HUES6 (cell line): ENCODE data around the gene SLC9A8.

Source experiments
- H3K27ac ChIP-seq: 2 replicates; pipeline ENCODE4 v1.7.0; 2013; ENCODE audit warnings: low read depth, mild to moderate bottlenecking, low read length, inconsistent platforms
- H3K27me3 ChIP-seq: 2 replicates; pipeline ENCODE4 v1.6.1; 2013; ENCODE audit warnings: low read length; ENCODE audit not compliant: control insufficient read depth, insufficient read depth
- H3K36me3 ChIP-seq: 2 replicates; pipeline ENCODE4 v1.6.1; 2013; ENCODE audit warnings: low read length; ENCODE audit not compliant: control insufficient read depth, insufficient read depth
- H3K4me1 ChIP-seq: 2 replicates; pipeline ENCODE4 v1.6.1; 2013; ENCODE audit warnings: low read length; ENCODE audit not compliant: control insufficient read depth, insufficient read depth
- H3K4me3 ChIP-seq: 2 replicates; pipeline ENCODE4 v1.5.1; 2013; ENCODE audit warnings: low read depth, low read length
- H3K9ac ChIP-seq: one replicate; pipeline ENCODE4 v1.6.1; 2013; ENCODE audit warnings: mild to moderate bottlenecking, low read length
- H3K9me3 ChIP-seq: 2 replicates; pipeline ENCODE4 v1.6.1; 2013; ENCODE audit warnings: low read depth, low read length; ENCODE audit not compliant: control insufficient read depth, insufficient read depth

Gene SLC9A8

DNA sequence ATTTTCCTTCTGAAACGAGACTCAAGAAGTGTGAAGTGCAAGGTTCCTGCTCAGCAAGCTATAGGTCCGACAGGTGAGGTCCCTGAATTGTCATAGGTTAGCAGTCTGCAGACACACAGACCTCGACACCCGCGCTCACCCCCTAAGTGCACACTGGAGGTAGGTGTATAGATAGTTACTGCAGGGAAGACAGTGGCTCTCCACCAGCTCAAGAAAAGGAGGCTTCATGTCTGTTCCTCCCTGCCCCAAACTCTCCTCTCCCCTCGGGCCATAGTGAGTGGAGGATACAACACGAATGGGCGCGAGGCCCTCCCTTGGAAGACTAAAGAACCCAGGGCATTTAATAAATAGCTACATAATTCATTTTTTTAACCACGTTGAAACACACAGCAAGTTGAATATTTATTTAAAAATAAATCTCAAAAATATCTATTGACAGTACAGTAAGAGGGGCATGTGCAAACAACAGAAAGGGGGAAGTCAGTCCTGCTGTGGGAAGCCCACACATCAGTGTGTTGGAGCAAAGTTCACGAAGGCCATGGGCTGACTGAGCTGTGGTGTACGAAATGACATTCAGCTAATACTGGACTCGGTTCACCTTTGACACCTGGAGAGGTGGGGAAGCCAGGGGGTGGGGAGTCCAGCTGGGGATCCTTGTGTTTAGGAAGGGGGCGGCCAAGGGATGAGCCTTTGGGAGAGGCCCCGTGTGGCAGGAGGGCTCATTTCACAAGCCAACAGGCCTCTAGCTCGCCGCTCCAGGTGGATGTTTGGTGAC, 92.0 kb downstream of the SLC9A8 start:
- H3K9ac ChIP-seq: no peak overlapping the region
- H3K9me3 ChIP-seq: no peaks in the 10 kb centered on the region
- no peak overlapping the region for H3K27ac ChIP-seq
- no peaks in the 10 kb centered on the region for H3K4me1 ChIP-seq
- H3K27me3 ChIP-seq: no peaks in the 10 kb centered on the region
- H3K4me3 ChIP-seq: no peak overlapping the region
- H3K36me3 ChIP-seq: peaks cover 37% of the 10 kb centered on the region

DNA sequence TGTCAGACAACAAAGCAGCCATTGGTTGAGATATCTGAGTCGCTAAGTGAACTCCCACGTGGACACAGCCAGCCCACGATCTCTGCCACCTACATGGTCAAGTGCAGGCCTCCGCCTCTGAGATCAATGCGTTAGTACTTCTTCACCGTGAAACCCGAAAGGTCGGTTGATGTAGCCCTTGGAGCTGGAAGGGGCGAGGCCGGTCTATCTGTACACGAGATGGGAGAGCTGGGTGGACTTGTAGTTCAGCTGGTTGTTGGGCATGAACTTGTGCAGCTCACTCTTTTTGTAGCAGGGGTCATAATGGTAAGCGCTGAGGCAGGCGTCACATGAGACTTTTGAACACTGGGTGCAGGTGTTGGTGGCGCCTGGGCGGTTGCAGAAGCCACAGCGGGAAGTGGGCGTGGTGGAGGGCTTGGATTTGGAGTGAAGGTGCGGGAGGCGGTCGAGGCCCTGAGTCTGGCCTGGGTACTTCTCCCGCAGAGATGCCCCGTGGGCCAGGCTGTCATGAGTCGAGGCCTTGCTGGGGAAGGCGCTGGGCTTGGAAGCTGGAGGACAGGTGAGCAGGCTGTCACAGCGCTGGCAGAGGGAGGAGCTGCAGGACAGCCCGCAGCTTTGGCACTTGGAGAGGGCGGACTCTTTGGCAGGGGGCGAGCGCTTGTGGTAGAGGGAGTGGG, 92.9 kb downstream of the SLC9A8 start:
- Histone ChIP-seq H3K9me3 (no peaks in the 10 kb centered on the region), H3K27me3 (no peaks in the 10 kb centered on the region), H3K36me3 (peaks cover 41% of the 10 kb centered on the region), H3K4me1 (no peaks in the 10 kb centered on the region), H3K9ac (no peak overlapping the region), H3K4me3 (no peak overlapping the region), H3K27ac (no peak overlapping the region)

DNA sequence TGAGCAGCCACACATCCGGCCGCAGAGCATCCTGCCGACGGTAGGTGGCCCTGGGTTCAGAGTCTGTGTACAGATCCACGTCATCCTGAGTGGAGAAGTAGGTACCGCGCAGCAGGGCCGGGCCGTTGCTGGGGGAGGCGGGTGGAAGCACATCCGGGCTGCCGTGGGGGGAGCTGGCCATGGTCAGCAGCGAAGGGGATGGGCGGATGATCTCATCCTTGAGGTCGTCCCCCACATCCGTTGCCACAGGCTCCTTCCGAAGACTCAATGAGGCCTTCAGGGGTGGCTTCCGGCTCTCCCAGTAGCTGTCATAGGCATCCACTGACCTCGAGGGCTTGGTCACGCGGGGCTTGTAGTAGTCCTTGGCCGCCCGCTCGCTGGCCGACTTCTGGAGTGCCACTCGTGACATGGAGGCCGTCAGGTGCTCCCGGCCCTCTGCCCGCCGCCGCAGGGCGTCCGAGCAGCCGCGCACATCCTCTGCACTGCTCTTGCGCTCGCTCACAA, 93.5 kb downstream of the SLC9A8 start:
- no peak overlapping the region for H3K9ac ChIP-seq
- H3K9me3 ChIP-seq: no peaks in the 10 kb centered on the region
- no peak overlapping the region for H3K27ac ChIP-seq
- no peaks in the 10 kb centered on the region for H3K4me1 ChIP-seq
- peaks cover 41% of the 10 kb centered on the region for H3K36me3 ChIP-seq
- H3K27me3 ChIP-seq: no peaks in the 10 kb centered on the region
- no peak overlapping the region for H3K4me3 ChIP-seq

DNA sequence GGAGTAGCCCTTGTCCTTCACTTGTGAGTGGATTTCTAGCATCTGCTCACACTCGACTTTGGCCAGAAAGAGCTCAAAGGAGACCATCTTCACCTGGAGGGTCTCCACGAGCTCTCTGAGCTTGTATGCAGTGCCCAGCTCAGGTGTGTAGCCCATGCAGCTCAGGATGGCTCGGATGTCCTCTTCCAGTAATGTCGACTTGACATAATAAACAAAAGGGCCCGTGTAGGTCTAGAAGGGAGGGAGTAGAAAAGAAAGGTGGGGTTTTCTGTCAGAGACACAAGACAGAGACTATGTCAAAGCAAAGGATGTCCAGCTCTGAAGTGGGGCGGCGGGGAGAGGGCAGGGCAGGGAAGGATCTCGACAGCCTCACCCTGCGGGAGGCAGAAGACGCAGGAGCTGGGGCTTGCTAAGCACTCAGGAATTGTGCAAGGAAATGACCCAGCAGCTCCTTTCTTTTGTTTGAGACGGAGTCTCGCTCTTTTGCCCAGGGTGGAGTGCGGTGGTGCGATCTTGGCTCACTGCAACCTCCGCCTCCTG, 94.1 kb downstream of the SLC9A8 start:
- H3K4me3 ChIP-seq: no peak overlapping the region
- no peak overlapping the region for H3K9ac ChIP-seq
- H3K27me3 ChIP-seq: no peaks in the 10 kb centered on the region
- no peak overlapping the region for H3K27ac ChIP-seq
- no peaks in the 10 kb centered on the region for H3K9me3 ChIP-seq
- H3K36me3 ChIP-seq: peaks cover 41% of the 10 kb centered on the region
- H3K4me1 ChIP-seq: no peaks in the 10 kb centered on the region

DNA sequence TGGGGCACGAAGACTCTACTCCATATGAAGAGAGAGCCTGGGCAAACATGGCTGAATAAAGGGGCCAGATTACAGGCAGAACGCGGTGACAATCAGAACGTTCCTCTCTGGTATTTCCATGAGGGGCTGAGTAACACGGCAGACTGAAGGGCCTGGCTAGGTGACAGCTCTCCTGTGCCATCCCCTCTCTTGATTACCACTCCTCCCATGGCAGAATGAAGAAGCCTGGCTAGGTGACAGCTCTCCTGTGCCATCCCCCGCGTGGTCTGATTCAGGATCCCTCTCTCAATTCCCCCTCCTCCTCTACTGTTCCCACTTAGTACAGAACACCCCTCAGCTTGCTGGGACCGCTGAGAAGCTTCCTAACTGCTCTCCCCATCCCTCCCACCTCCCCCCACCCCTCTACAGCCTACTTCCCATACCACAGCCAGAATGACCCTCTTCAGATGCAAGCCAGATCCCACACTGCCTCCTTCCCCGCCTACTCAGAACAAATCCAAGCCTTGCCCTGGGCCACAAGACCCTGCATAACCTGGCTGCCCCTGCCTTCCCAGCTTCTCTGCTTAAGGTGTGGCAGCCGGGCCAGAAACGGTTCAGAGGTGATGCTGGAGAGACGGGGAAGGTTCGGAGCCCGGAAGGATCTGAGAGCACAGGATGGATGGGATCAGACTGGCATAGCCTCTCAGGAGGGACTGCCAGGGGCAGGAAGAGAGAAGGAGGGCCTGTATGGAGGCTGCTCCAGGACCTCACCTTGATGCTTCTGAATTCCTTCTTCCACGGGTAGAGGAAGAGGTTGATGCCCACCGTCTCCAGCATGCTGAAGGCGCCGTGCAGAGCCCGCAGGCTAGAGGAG, 95.0 kb downstream of the SLC9A8 start:
- Histone ChIP-seq H3K27ac (no peak overlapping the region), H3K36me3 (peaks cover 41% of the 10 kb centered on the region), H3K27me3 (no peaks in the 10 kb centered on the region), H3K4me1 (no peaks in the 10 kb centered on the region), H3K9me3 (no peaks in the 10 kb centered on the region), H3K4me3 (no peak overlapping the region), H3K9ac (no peak overlapping the region)

DNA sequence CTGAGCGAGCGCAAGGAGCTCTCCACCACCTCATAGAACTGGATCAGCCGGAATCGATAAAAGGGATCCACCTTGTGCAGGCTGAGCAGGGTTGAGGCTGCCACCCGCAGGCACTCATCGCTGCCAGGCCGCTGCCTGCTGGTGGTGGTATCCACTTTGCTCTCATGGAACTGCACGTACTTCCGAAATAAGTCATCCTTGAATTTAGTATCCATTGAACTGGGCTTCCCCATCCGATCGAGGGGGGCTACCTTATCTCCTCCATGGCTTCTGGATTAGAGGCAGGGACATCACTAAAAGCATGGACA, 95.6 kb downstream of the SLC9A8 start:
- H3K27ac ChIP-seq: no peak overlapping the region
- H3K9ac ChIP-seq: no peak overlapping the region
- no peaks in the 10 kb centered on the region for H3K9me3 ChIP-seq
- H3K4me3 ChIP-seq: no peak overlapping the region
- H3K27me3 ChIP-seq: no peaks in the 10 kb centered on the region
- H3K36me3 ChIP-seq: peaks cover 41% of the 10 kb centered on the region
- no peaks in the 10 kb centered on the region for H3K4me1 ChIP-seq

DNA sequence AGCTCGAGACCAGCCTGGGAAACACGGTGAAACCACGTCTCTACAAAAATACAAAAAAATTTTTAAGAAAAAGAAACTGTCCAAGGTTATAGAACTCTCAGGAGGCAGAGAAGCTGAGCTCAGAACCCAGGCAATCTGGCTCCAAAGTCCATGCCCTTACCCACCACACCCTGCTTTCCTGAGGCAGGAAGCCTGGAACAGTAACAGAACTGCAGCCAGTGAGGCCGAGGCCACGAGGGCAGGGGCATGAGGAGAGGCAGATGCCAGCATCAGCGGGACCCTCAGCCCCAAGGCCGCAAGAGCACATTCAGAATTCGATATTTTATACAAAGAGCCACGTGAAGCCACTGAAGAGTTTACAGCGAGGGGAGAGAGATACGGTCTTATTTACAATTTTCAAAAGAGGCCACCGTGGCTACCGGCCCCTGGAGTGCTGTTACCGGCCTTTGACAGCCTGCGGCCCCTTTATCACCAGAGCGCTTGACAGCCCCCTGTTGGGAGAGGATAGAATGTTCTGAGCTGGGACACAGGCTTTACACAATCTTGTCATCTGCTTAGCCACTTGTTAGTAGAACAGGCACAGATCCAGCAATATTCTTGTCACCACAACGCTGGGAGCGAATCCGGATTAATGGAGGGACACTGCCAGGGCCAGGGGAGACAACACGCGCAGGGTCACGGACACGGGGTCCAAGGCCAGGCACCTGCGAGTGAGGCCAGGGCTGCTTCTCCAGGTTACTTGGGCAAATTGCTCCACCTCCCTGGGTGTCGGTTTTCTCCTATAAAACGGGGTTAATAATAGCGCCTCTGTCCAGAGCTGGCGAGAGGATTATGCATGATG, 97.1 kb downstream of the SLC9A8 start:
- Histone ChIP-seq H3K4me3 (no peak overlapping the region), H3K4me1 (peaks cover 6% of the 10 kb centered on the region), H3K9ac (no peak overlapping the region), H3K27ac (no peak overlapping the region), H3K9me3 (no peaks in the 10 kb centered on the region), H3K36me3 (peaks cover 33% of the 10 kb centered on the region), H3K27me3 (no peaks in the 10 kb centered on the region)

DNA sequence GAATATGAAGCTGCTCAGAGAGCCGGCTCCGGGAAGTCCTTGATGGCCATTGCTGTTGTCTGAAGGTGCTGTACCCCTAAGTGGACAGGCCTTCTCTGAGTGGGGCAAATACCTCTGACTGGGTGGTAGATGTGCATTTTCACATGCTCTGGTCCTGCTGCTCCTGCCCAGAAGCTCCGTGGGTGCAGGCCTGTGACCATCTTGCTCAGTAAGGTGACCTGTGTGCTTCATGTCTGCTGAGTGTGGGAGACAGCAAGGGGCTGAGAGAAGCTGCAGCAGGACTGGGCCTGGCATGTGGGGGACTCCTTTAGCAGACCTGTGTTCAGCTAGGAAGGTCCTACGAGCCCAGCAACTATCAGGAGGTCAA, 97.7 kb downstream of the SLC9A8 start:
- peaks cover 30% of the 10 kb centered on the region for H3K36me3 ChIP-seq
- no peak overlapping the region for H3K27ac ChIP-seq
- no peak overlapping the region for H3K9ac ChIP-seq
- H3K27me3 ChIP-seq: no peaks in the 10 kb centered on the region
- H3K4me3 ChIP-seq: no peak overlapping the region
- no peaks in the 10 kb centered on the region for H3K9me3 ChIP-seq
- H3K4me1 ChIP-seq: peaks cover 6% of the 10 kb centered on the region

DNA sequence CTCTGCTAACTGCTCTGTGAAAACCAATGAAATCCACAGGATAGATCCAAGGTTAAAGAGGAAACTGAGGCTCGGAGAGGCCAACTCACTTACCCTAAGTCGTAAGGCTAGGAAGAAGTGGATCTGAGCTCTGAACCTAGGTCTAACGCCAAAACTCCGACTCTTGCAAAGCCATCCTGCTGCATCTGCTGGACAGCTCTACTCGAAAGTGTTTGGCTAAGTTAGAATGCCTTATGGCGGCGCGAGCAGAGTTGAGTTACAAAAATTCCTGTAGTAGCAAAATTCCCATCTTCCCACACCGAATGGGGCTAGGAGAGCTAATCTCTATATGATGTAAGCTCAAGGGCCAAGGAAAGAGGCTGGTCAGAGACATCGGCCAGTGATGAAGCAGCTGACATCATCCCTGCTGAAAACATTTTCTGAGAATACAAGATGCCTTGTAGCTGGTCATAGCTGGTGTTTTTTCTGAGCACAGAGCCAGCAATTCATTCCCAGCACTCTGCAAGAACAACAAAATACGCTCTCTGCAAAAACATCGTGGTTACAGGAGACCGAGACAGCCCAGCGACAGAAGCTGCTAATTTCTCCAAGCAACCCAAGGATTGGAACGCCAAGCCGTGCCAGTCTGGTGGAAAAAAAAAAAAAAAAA, 100.9 kb downstream of the SLC9A8 start:
- H3K27me3 ChIP-seq: no peaks in the 10 kb centered on the region
- H3K9ac ChIP-seq: no peak overlapping the region
- H3K4me3 ChIP-seq: peak overlapping the region; percentile 88; the same call in 1 of the 2 replicates

More for the DNA sequence above, 100.9 kb downstream of the SLC9A8 start:
- Histone ChIP-seq H3K4me1 (peaks cover 6% of the 10 kb centered on the region), H3K9me3 (no peaks in the 10 kb centered on the region), H3K36me3 (peaks cover 6% of the 10 kb centered on the region), H3K27ac (no peak overlapping the region)
